RWPE1 (cell line): ENCODE results near the gene DIO2.

ENCODE experiments used
- CTCF ChIA-PET: fragments of 350-600 bp; sonication (Branson Sonifier 250); formaldehyde crosslinking; extraction: SDS; loops from one replicate; lab custom pipeline; 2021; lab: Yijun Ruan, JAX
- POLR2A ChIA-PET: fragments of 400-600 bp; formaldehyde crosslinking; extraction: SDS; loops from one replicate; lab custom pipeline; 2020; ENCODE audit warnings: antibody characterized with exemption; ENCODE audit not compliant: low non-redundant PET; lab: Yijun Ruan, JAX
- DNase-seq: peaks from one replicate; pipeline ENCODE4 v3.0.0; 2012; ENCODE audit warnings: low spot score
- H3K27ac ChIP-seq: fragments of 450-650 bp; 2 replicates; pipeline ENCODE4 v1.5.1; 2017
- TF ChIP-seq, protein P1 (sequence below): fragments of 450-650 bp; conservative IDR thresholded peaks from 2 replicates; pipeline ENCODE4 v1.5.1; 2017; ENCODE audit warnings: low read depth, mild to moderate bottlenecking

Gene DIO2

DNA sequence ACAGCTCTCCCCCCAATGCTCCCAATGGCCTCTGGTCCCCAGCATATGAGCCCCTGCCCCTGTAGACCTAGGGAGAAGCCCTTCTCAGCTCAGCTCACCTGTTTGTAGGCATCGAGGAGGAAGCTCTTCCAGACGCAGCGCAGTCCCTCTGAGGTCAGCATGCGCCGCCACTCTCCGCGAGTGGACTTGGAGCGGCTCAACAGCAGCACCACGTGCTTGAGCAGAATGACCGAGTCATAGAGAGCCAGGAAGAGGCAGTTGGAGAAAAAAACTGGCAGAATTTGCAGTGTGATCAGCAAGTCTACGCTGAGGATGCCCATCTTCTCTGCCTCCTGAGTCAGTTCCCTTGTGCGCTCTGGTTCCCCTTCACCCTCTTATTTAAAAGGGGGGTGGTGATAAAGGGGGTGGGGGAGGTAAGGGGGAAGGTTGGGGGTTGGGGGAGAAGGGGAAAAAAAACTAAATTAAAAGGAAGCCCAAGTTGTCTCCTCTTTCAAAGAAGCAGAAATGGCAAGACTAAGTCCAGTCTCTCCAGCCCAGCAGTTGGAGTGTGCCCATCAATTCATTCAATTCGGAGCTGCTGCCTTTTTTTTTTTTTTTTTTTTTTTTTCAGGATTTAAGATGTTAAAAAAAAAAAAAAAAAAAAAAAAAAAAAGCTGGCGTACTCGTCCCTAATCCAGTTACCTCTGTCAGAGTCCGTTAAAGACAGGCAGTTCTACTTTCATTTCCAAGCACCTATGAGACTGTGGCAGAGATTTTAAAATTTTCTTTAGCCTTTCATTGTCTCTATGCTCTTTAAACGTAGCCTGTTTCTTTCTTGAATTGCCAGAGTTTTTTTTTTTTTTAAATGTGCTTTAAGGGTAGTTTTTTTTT lies at the start of gene DIO2:
DIO2 (minus strand) TSS at position 352 of the 870 bp plus-strand sequence; CDS start at position 320, 32 bp downstream.
- TF ChIP-seq, protein P1, sequence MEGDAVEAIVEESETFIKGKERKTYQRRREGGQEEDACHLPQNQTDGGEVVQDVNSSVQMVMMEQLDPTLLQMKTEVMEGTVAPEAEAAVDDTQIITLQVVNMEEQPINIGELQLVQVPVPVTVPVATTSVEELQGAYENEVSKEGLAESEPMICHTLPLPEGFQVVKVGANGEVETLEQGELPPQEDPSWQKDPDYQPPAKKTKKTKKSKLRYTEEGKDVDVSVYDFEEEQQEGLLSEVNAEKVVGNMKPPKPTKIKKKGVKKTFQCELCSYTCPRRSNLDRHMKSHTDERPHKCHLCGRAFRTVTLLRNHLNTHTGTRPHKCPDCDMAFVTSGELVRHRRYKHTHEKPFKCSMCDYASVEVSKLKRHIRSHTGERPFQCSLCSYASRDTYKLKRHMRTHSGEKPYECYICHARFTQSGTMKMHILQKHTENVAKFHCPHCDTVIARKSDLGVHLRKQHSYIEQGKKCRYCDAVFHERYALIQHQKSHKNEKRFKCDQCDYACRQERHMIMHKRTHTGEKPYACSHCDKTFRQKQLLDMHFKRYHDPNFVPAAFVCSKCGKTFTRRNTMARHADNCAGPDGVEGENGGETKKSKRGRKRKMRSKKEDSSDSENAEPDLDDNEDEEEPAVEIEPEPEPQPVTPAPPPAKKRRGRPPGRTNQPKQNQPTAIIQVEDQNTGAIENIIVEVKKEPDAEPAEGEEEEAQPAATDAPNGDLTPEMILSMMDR, result no peak
- peak; percentile 5 for DNase-seq
- H3K27ac ChIP-seq, result no peak within 1 kb of the TSS
- CTCF ChIA-PET, result interaction anchor here (0.6 kb wide), 1 partner anchor 607 kb away, joined by 4 read pairs; no protein-coding TSS in a partner anchor
- POLR2A ChIA-PET, result interaction anchor here (0.5 kb wide), 1 partner anchor 1010 kb away, joined by 3 read pairs; no protein-coding TSS in a partner anchor

- TF ChIP-seq, protein P1, result no peak
- no peak for DNase-seq
- CTCF ChIA-PET, result no interaction called here
- POLR2A ChIA-PET, result no interaction called here
- no peak overlapping the region for H3K27ac ChIP-seq
These were observed 49.3 kb upstream of the DIO2 start for GRCh38 chr14:80260645-80261044.

DNA sequence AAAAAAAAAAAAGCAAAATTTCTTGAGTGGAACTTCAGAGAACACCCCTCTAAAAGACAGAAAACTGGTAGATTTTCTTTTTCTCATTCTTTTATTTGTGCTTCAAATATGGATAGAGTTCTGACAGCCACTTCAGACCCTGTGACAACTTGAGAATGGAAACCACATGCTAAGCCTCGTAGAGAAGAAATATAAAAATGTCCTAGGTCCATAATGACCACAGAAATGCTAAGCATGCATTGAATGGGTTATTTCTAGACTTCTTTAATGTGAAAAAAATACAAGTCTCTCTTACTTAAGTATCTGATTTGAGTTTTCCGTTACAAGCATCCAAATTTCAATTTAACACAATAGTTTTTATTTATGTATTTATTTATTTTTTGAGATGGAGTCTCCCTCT lies 28.3 kb upstream of the DIO2 start:
- DNase-seq, result no peak
- CTCF ChIA-PET, result interaction anchor here (0.7 kb wide), 1 partner anchor 123 kb away, joined by 3 read pairs; no protein-coding TSS in a partner anchor
- TF ChIP-seq, protein P1, result no peak
- POLR2A ChIA-PET, result no interaction called here
- no peak overlapping the region for H3K27ac ChIP-seq

DNA sequence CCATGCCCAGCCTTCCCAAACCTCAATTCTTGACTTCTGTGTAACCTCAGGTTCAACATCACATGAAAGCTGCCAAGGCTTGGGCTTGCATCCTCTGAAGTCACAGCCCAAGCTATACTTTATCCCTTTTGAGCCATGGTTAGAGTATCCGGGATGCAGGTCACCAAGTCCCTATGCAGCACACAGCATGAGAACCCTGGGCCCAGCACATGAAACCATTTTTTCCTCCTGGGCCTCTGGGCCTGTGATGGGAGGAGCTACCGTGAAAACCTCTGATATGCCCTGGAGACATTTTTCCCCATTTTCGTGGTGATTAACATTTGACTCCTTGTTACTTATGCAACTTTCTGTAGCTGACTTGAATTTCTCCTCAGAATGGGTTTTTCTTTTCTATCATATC lies 25.8 kb upstream of the DIO2 start:
- no peak for DNase-seq
- TF ChIP-seq, protein P1, result no peak
- H3K27ac ChIP-seq, result no peak overlapping the region
- ChIA-PET POLR2A (no interaction called here), CTCF (no interaction called here)

GRCh38 chr14:80233470-80234089 lies 22.3 kb upstream of the DIO2 start:
- TF ChIP-seq, protein P1, result no peak
- no peak overlapping the region for H3K27ac ChIP-seq
- CTCF ChIA-PET, result no interaction called here
- no peak for DNase-seq
- POLR2A ChIA-PET, result no interaction called here

- TF ChIP-seq, protein P1, result no peak
- CTCF ChIA-PET, result no interaction called here
- H3K27ac ChIP-seq, result no peak overlapping the region
- no peak for DNase-seq
- POLR2A ChIA-PET, result no interaction called here
These were observed 20.4 kb upstream of the DIO2 start for GRCh38 chr14:80231702-80232101.
